ENCODE results near the gene NRXN3. TPM values are rescaled to one million over a fixed set of nuclear protein-coding genes. Genes with fewer than 3 reads are reported as not detected.

The NRXN3 gene
- polyA plus RNA-seq, 1 donor from 2014 or later, result 110 TPM

- Histone ChIP-seq H3K27me3 (ENCODE audit: insufficient read depth, low read depth, low read length) (no peaks in the 10 kb centered on the region), H3F3A (ENCODE audit: insufficient read depth, low read length, poor library complexity, severe bottlenecking) (no peaks in the 10 kb centered on the region)
- TF ChIP-seq CTCF (IDR thresholded peaks at IDR 0.05; ENCODE audit: poor library complexity, severe bottlenecking) (no peak), MXI1 (conservative IDR thresholded peaks at IDR 0.05; ENCODE audit: poor library complexity, severe bottlenecking) (no peak), POLR2AphosphoS5 (IDR thresholded peaks at IDR 0.05) (no peak)
Measured at GRCh38 chr14:79525416-79525815, 1355.2 kb downstream of the NRXN3 start.

GRCh38 chr14:79528828-79529416 is 1358.7 kb downstream of the NRXN3 start:
- Histone ChIP-seq H3K36me3 (ENCODE audit: insufficient read depth, low read length) (no peaks in the 10 kb centered on the region), H3K79me2 (replicated peaks; ENCODE audit: insufficient read depth, low read length) (peaks cover 9% of the 10 kb centered on the region), H3K4me2 (ENCODE audit: low read length) (no peak overlapping the region), H4K20me1 (ENCODE audit: insufficient read depth) (no peaks in the 10 kb centered on the region), H3K9ac (ENCODE audit: low read length) (no peak overlapping the region), H2AFZ (ENCODE audit: low read depth, low read length) (no peak overlapping the region), H3K9me2 (ENCODE audit: insufficient read depth, low read length) (no peaks in the 10 kb centered on the region), H3K9me3 (ENCODE audit: low read length) (no peaks in the 10 kb centered on the region), H3K4me3 (ENCODE audit: low read length) (no peak overlapping the region), H3K27ac (ENCODE audit: low read length) (no peak overlapping the region), H3F3A (ENCODE audit: insufficient read depth, low read length, poor library complexity, severe bottlenecking) (no peaks in the 10 kb centered on the region), H3K27me3 (ENCODE audit: insufficient read depth, low read depth, low read length) (no peaks in the 10 kb centered on the region)
- no peak for TF ChIP-seq TAF1 (IDR thresholded peaks at IDR 0.05; ENCODE audit: low read depth)
- TF ChIP-seq POLR2AphosphoS5 (IDR thresholded peaks at IDR 0.05), result no peak
- TF ChIP-seq SMC3 (conservative IDR thresholded peaks at IDR 0.05; ENCODE audit: poor library complexity), result no peak
- TF ChIP-seq EZH2 (IDR thresholded peaks at IDR 0.05; ENCODE audit: borderline replicate concordance, insufficient read depth, low read length, poor library complexity, severe bottlenecking), result no peak
- no peak for TF ChIP-seq RAD21 (conservative IDR thresholded peaks at IDR 0.05)
- no peak for TF ChIP-seq REST (IDR thresholded peaks at IDR 0.05; ENCODE audit: borderline replicate concordance)
- no peak for TF ChIP-seq MXI1 (conservative IDR thresholded peaks at IDR 0.05; ENCODE audit: poor library complexity, severe bottlenecking)
- no peak for TF ChIP-seq CTCF (IDR thresholded peaks at IDR 0.05; ENCODE audit: poor library complexity, severe bottlenecking)
- TF ChIP-seq EP300 (conservative IDR thresholded peaks at IDR 0.05; ENCODE audit: poor library complexity, severe bottlenecking), result no peak

More at GRCh38 chr14:79525416-79525815, 1355.2 kb downstream of the NRXN3 start:
- no peak overlapping the region for H3K27ac ChIP-seq (ENCODE audit: low read length)
- H4K20me1 ChIP-seq (ENCODE audit: insufficient read depth), result no peaks in the 10 kb centered on the region
- H3K4me3 ChIP-seq (ENCODE audit: low read length), result no peak overlapping the region
- H3K79me2 ChIP-seq (replicated peaks; ENCODE audit: insufficient read depth, low read length), result peaks cover 6% of the 10 kb centered on the region
- no peak overlapping the region for H3K9ac ChIP-seq (ENCODE audit: low read length)
- no peaks in the 10 kb centered on the region for H3K9me3 ChIP-seq (ENCODE audit: low read length)
- no peak overlapping the region for H3K4me2 ChIP-seq (ENCODE audit: low read length)
- H2AFZ ChIP-seq (ENCODE audit: low read depth, low read length), result no peak overlapping the region
- no peaks in the 10 kb centered on the region for H3K36me3 ChIP-seq (ENCODE audit: insufficient read depth, low read length)
- no peaks in the 10 kb centered on the region for H3K9me2 ChIP-seq (ENCODE audit: insufficient read depth, low read length)
